RWPE2 (cell line): ENCODE results near the gene UNC79.

Experiments
- ATAC-seq: fragments of 200-7000 bp; cut with Tn5 transposase; 3 replicates; pipeline ENCODE4 v1.9.1; 2021; ENCODE audit warnings: low read depth
- DNase-seq: peaks from one replicate; pipeline ENCODE4 v3.0.0-alpha.2; 2020; ENCODE audit warnings: low spot score
- H3K27ac ChIP-seq: fragments of 450-650 bp; 2 replicates; pipeline ENCODE4 v1.5.1; 2017; ENCODE audit warnings: mild to moderate bottlenecking; ENCODE audit not compliant: poor library complexity, severe bottlenecking
- H3K27me3 ChIP-seq: fragments of 250-450 bp; sonication (Bioruptor Pico); 2 replicates; pipeline ENCODE4 v1.5.1; 2021; ENCODE audit warnings: mild to moderate bottlenecking, moderate library complexity; ENCODE audit not compliant: insufficient read depth, poor library complexity, severe bottlenecking
- H3K36me3 ChIP-seq: fragments of 250-450 bp; sonication (Bioruptor Pico); 2 replicates; pipeline ENCODE4 v1.5.1; 2020; ENCODE audit warnings: low read depth, mild to moderate bottlenecking, moderate library complexity
- H3K4me1 ChIP-seq: fragments of 250-450 bp; sonication (Bioruptor Pico); 2 replicates; pipeline ENCODE4 v1.5.1; 2021; ENCODE audit warnings: mild to moderate bottlenecking, moderate library complexity; ENCODE audit not compliant: insufficient read depth, poor library complexity, severe bottlenecking
- H3K4me3 ChIP-seq: fragments of 250-450 bp; sonication (Bioruptor Pico); 2 replicates; pipeline ENCODE4 v1.5.1; 2021; ENCODE audit warnings: mild to moderate bottlenecking, moderate library complexity; ENCODE audit not compliant: severe bottlenecking
- H3K9me3 ChIP-seq: fragments of 250-450 bp; sonication (Bioruptor Pico); 2 replicates; pipeline ENCODE4 v1.5.1; 2021; ENCODE audit warnings: mild to moderate bottlenecking, moderate library complexity; ENCODE audit not compliant: severe bottlenecking
- CTCF ChIP-seq: fragments of 450-650 bp; IDR thresholded peaks from one replicate; pipeline ENCODE4 v1.5.1; 2017; ENCODE audit warnings: mild to moderate bottlenecking, moderate library complexity; ENCODE audit not compliant: poor library complexity, severe bottlenecking

The UNC79 gene

GRCh38 chr14:93727039-93727740, 296.5 kb downstream of the UNC79 start:
- Histone ChIP-seq H3K9me3 (no peaks in the 10 kb centered on the region), H3K4me1 (no peaks in the 10 kb centered on the region), H3K36me3 (no peaks in the 10 kb centered on the region), H3K27ac (no peak overlapping the region), H3K4me3 (no peak overlapping the region), H3K27me3 (no peaks in the 10 kb centered on the region)
- no peak for TF ChIP-seq CTCF
- DNase-seq (no peak), ATAC-seq (no peak)

- ATAC-seq (no peak), DNase-seq (no peak)
- H3K27me3 ChIP-seq, result no peaks in the 10 kb centered on the region
- no peaks in the 10 kb centered on the region for H3K4me1 ChIP-seq
- no peaks in the 10 kb centered on the region for H3K9me3 ChIP-seq
- no peaks in the 10 kb centered on the region for H3K36me3 ChIP-seq
- no peak for TF ChIP-seq CTCF
- H3K4me3 ChIP-seq, result no peak overlapping the region
- H3K27ac ChIP-seq, result no peak overlapping the region
Measured at GRCh38 chr14:93727917-93728650, 297.3 kb downstream of the UNC79 start.

GRCh38 chr14:93728651-93729016, 297.9 kb downstream of the UNC79 start:
- Histone ChIP-seq H3K36me3 (no peaks in the 10 kb centered on the region), H3K9me3 (no peaks in the 10 kb centered on the region)
- ATAC-seq, result no peak

GRCh38 chr14:93729993-93730392, 299.3 kb downstream of the UNC79 start:
- Histone ChIP-seq H3K36me3 (no peaks in the 10 kb centered on the region), H3K4me1 (no peaks in the 10 kb centered on the region), H3K9me3 (no peaks in the 10 kb centered on the region), H3K27me3 (no peaks in the 10 kb centered on the region), H3K27ac (no peak overlapping the region), H3K4me3 (no peak overlapping the region)
- ATAC-seq (peak; percentile 38), DNase-seq (no peak)
- TF ChIP-seq CTCF, result no peak

More at GRCh38 chr14:93728651-93729016, 297.9 kb downstream of the UNC79 start:
- TF ChIP-seq CTCF, result no peak
- no peak for DNase-seq
- Histone ChIP-seq H3K27ac (no peak overlapping the region), H3K4me1 (no peaks in the 10 kb centered on the region), H3K27me3 (no peaks in the 10 kb centered on the region), H3K4me3 (no peak overlapping the region)

- Histone ChIP-seq H3K4me3 (no peak overlapping the region), H3K36me3 (no peaks in the 10 kb centered on the region), H3K4me1 (no peaks in the 10 kb centered on the region), H3K27me3 (no peaks in the 10 kb centered on the region), H3K27ac (no peak overlapping the region), H3K9me3 (no peaks in the 10 kb centered on the region)
- no peak for DNase-seq
- no peak for TF ChIP-seq CTCF
- no peak for ATAC-seq
Measured at GRCh38 chr14:93731753-93732152, 301.0 kb downstream of the UNC79 start.
